Activated T-cell treated with anti-CD3 and anti-CD28 coated beads, Interleukin-2, amount 50 U/mL, for 72 hours (primary cell): ENCODE measurements around the gene TNS3. TPM values are rescaled to one million over a fixed set of nuclear protein-coding genes. Genes with fewer than 3 reads are reported as not detected.
"Not testable (repeated sequence)": the region's sequence is repeated elsewhere in the genome, so short reads cannot be mapped to it uniquely, and the experiment has no call there.

Source experiments
- ATAC-seq, 2 donors: fragments of 150-1000 bp; cut with Tn5 transposase; replicated peaks in 1 of 2; 2 replicates each; pipeline ENCODE4 v1.10.0; 2021; ENCODE audit warnings: moderate library complexity in 2 of 2, mild to moderate bottlenecking in 1 of 2
- DNase-seq, 2 donors: peaks; one replicate each; pipeline ENCODE4 v3.0.0; 2021 to 2022; ENCODE audit warnings: mixed read lengths in 1 of 2
- H3K27ac Mint-ChIP-seq: one replicate; pipeline ENCODE4 v1.8.0; 2022; ENCODE audit warnings: mild to moderate bottlenecking, moderate library complexity, mixed read lengths
- H3K27me3 Mint-ChIP-seq: one replicate; pipeline ENCODE4 v1.8.0; 2022; ENCODE audit warnings: low read depth, mixed read lengths
- H3K36me3 Mint-ChIP-seq, 2 donors: one replicate each; pipeline ENCODE4 v1.8.0; 2022; ENCODE audit warnings: mixed read lengths in 2 of 2, mild to moderate bottlenecking in 1 of 2; ENCODE audit not compliant: insufficient read depth in 2 of 2
- H3K4me1 Mint-ChIP-seq: one replicate; pipeline ENCODE4 v1.8.0; 2022; ENCODE audit warnings: low read depth, mixed read lengths
- H3K4me3 Mint-ChIP-seq, 2 donors: one replicate each; pipeline ENCODE4 v1.8.0; 2022; ENCODE audit warnings: mild to moderate bottlenecking in 2 of 2, mixed read lengths in 2 of 2, moderate library complexity in 2 of 2
- H3K9me3 Mint-ChIP-seq, 2 donors: one replicate each; pipeline ENCODE4 v1.8.0; 2022; ENCODE audit warnings: mixed read lengths in 2 of 2
- total RNA-seq, 2 donors: library from RNA; stranded (reverse); gene quantifications; one replicate each; pipeline ENCODE4 v1.2.3, GENCODE V29; 2022

Gene TNS3
- total RNA-seq, 2 donors from 2014 or later, result 0.29 to 1.2 TPM

- Mint-ChIP-seq H3K27ac (no peak overlapping the region), H3K4me3 (no peak overlapping the region), H3K9me3 (no peaks in the 10 kb centered on the region), H3K27me3 (no peaks in the 10 kb centered on the region), H3K36me3 (no peaks in the 10 kb centered on the region), H3K4me1 (no peaks in the 10 kb centered on the region)
- no peak for DNase-seq
- no peak for ATAC-seq
Observed at GRCh38 chr7:47611045-47611511, 29.2 kb upstream of the TNS3 start.

DNA sequence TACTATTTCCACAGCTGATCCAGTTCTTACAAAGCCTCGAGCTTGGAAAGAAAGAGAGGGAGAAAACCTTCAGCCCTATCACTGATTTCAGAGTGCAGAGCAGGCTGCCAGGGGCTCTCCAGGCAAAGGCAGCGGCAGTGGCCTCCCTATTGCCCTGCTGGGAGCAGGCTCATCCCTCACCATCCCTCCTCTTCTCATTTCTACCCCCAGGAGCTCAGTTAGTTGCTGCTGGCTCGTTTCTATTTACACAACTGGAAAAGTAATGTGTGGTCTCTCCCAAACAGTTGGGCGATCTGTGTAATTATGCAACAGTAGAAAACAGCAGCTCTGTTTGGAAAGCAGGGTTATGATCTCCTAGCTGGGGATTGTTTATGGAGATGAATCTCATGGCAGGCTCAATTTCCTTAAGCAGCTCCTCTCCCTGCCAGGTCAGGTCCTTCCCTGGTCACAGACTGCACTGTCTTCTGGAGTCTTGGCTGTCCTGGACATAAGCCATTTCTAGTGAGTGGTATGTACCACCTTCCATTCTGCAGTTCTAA is 28.7 kb upstream of the TNS3 start:
- no peak for DNase-seq
- Mint-ChIP-seq H3K4me1 (no peaks in the 10 kb centered on the region), H3K4me3 (no peak overlapping the region), H3K27ac (no peak overlapping the region), H3K9me3 (no peaks in the 10 kb centered on the region), H3K27me3 (no peaks in the 10 kb centered on the region), H3K36me3 (no peaks in the 10 kb centered on the region)
- ATAC-seq, result no peak

GRCh38 chr7:47609803-47610452 is 28.0 kb upstream of the TNS3 start:
- H3K36me3 Mint-ChIP-seq, result no peaks in the 10 kb centered on the region
- H3K27ac Mint-ChIP-seq, result no peak overlapping the region
- H3K4me1 Mint-ChIP-seq, result no peaks in the 10 kb centered on the region
- ATAC-seq (no peak), DNase-seq (no peak)
- H3K9me3 Mint-ChIP-seq, result no peaks in the 10 kb centered on the region
- H3K4me3 Mint-ChIP-seq, result no peak overlapping the region
- no peaks in the 10 kb centered on the region for H3K27me3 Mint-ChIP-seq

- H3K36me3 Mint-ChIP-seq, DNase-seq, H3K4me3 Mint-ChIP-seq, H3K4me1 Mint-ChIP-seq, H3K27ac Mint-ChIP-seq, H3K9me3 Mint-ChIP-seq, H3K27me3 Mint-ChIP-seq, ATAC-seq: not testable (repeated sequence)
Observed at GRCh38 chr7:47606593-47607046, 24.7 kb upstream of the TNS3 start.

DNA sequence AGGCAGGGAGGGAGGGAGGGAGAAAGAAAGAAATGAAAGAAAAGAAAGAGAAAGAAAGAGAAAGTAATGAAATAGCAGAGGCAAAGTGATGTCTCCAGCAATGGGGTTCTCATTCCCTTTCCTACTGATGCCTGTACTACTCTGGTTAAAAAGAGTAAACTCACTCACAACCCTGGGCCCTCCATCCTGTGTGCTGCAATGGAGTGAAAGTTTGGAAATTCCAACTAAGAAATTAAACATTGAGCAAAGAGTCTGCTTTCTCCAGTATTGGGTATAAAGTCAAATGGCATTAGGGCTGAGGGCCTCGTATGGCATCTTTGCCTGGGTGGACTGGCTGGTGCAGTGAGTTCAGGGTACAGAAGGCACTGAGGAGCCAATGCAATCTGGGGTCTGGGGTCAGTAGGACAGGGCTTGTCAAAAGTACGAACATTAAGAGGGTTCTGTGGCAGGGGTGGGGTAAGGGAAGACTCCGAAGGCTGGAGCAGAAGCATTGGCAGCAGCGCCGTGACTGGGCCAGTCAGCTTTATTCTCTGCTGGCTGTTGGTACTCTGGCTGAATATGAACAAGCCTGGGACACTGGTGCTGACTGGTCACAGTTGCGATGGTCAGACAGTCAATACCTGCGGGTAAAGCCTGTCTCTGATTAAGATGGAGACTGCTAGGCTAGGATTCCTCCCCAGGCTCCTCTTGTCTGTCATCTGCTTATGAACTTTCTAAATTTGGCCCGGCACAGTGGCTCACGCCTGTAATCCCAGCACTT is 24.1 kb upstream of the TNS3 start:
- no peak for DNase-seq
- H3K36me3 Mint-ChIP-seq, result no peaks in the 10 kb centered on the region
- H3K27ac Mint-ChIP-seq, result no peak overlapping the region
- no peaks in the 10 kb centered on the region for H3K9me3 Mint-ChIP-seq
- H3K27me3 Mint-ChIP-seq, result peaks cover 9% of the 10 kb centered on the region
- H3K4me3 Mint-ChIP-seq, result no peak overlapping the region
- H3K4me1 Mint-ChIP-seq, result no peaks in the 10 kb centered on the region
- no peak for ATAC-seq

DNA sequence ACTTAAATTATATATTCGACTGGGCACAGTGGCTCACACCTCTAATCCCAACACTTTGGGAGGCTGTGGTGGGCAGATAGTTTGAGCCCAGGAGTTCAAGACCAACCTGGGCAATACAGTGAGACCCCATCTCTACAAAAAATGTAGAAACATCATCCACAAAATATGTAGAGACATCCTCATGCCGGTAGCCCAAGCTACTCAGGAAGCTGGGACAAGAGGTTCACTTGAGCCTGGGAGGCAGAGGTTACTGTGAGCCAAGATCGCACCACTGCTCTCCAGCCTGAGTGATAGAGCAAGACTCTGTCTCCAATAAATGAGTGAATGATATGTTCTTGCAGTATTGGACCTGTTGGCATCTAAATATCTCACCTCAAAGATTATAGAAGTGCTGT is 22.6 kb upstream of the TNS3 start:
- Mint-ChIP-seq H3K4me1 (no peaks in the 10 kb centered on the region), H3K4me3 (no peak overlapping the region), H3K27me3 (peaks cover 9% of the 10 kb centered on the region), H3K9me3 (no peaks in the 10 kb centered on the region), H3K27ac (no peak overlapping the region), H3K36me3 (no peaks in the 10 kb centered on the region)
- ATAC-seq (no peak), DNase-seq (no peak)

GRCh38 chr7:47603514-47604255 is 21.8 kb upstream of the TNS3 start:
- not testable (repeated sequence) for H3K27ac Mint-ChIP-seq, ATAC-seq, H3K27me3 Mint-ChIP-seq, H3K36me3 Mint-ChIP-seq, H3K4me1 Mint-ChIP-seq, DNase-seq, H3K9me3 Mint-ChIP-seq, H3K4me3 Mint-ChIP-seq

DNA sequence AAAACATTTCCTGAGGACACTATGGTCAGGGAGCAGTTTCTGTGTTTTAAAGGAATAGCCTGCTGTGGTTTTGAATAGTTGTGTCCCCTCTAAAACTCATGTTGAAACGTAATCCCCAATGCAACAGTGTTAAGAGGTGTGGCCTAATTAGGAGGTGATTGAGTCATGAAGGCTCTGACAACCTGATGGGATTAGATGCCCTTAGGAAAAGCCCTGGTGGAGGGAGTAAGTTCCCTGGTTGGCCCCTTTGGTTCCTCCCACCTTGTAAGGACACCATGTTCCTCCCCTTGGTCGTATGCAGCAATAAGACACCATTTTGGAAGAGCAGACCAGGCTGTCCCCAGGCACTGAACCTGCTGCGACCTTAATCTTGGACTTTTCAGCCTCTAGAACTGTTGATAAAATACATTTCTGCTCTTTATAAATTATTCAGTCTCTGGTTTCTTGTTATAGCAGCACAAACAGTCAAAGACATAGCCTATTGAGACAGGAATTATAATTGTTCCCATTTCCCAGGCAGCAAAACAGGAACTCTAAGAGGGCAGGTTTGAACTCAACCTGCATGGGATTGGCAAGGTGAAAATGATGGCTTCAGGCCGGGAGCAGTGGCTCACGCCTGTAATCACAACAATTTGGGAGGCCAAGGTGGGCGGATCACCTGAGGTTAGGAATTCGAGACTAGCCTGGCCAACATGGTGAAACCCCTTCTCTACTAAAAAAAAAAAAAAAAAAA is 20.5 kb upstream of the TNS3 start:
- H3K4me1 Mint-ChIP-seq, result no peaks in the 10 kb centered on the region
- DNase-seq (no peak), ATAC-seq (no peak)
- H3K36me3 Mint-ChIP-seq, result peaks cover 5 to 6% of the 10 kb centered on the region in 2 donors
- peaks cover 3 to 4% of the 10 kb centered on the region in 2 donors for H3K9me3 Mint-ChIP-seq
- H3K4me3 Mint-ChIP-seq, result no peak overlapping the region
- no peak overlapping the region for H3K27ac Mint-ChIP-seq
- peaks cover 9% of the 10 kb centered on the region for H3K27me3 Mint-ChIP-seq

DNA sequence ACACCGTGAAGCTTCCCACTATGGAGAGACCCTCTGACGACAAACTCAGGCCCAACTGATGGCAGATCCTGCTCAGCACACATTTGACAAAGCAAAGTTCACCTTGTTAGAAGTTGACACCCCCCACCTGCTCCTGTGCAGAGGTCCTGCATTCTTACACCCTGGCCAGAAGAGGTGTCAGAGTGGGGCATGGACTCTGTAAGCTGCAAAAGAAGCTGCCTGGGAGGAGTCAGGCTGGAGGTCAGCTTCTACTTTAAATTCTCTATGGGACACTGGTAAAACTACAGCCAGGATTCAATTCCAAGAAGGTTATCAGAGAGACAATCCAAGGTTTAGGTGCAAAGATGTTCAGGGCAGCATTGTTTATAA is 20.0 kb upstream of the TNS3 start:
- no peak for ATAC-seq
- H3K27me3 Mint-ChIP-seq, result peaks cover 9% of the 10 kb centered on the region

GRCh38 chr7:47601119-47601880 is 19.4 kb upstream of the TNS3 start:
- Mint-ChIP-seq H3K4me1 (no peaks in the 10 kb centered on the region), H3K9me3 (peaks cover 3 to 9% of the 10 kb centered on the region in 2 donors), H3K4me3 (no peak overlapping the region), H3K27ac (no peak overlapping the region), H3K36me3 (peaks cover 8 to 9% of the 10 kb centered on the region in 2 donors), H3K27me3 (peaks cover 9% of the 10 kb centered on the region)
- no peak for DNase-seq
- ATAC-seq, result peak in 1 of 2 donors; percentile 32

More for the DNA sequence above, 20.0 kb upstream of the TNS3 start:
- Mint-ChIP-seq H3K27ac (no peak overlapping the region), H3K9me3 (peaks cover 3 to 9% of the 10 kb centered on the region in 2 donors), H3K4me1 (no peaks in the 10 kb centered on the region), H3K36me3 (peaks cover 8 to 9% of the 10 kb centered on the region in 2 donors), H3K4me3 (no peak overlapping the region)
- DNase-seq, result no peak

DNA sequence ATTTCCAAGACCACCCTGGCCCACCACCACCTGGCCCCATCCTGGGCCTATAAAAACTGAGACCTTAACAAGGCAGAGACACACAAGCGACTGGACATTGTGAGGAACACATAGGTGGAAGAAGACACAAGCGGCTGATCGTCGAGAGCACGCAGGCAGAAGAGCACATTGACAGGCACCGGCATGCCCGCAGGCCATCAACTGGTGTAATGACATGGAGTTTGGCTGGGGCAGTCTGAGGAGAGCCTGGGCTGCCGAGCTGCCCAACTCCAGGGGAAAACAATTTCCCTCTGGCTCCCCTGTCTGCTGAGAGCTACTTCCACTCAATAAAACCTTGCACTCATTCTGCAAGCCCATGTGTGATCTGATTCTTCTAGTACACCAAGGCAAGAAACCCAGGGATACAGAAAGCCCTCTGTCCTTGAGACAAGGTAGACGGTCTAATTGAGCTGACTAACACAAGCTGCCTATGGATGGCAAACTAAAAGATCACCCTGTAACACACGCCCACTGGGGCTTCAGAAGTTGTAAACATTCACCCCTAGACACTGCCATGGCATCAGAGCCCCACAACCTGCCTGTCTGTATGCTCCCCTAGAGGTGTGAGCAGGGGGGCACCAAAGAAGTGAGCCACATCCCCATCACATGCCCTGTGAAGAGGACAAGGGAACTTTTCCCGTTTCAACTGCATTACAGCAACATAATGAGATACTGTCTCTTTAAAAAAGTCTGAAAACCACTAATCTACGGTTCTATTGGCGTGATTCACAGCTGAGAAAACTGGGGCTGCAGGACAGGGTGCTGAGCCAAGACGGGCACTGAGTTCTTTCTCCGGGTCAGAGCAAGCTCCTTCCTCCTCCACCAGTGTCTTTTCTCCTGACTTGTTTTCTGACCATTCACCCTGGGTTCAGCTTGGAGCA is 18.5 kb upstream of the TNS3 start:
- H3K4me3 Mint-ChIP-seq, result no peak overlapping the region
- peaks cover 9% of the 10 kb centered on the region for H3K27me3 Mint-ChIP-seq
- H3K36me3 Mint-ChIP-seq, result peaks cover 8 to 9% of the 10 kb centered on the region in 2 donors
- DNase-seq (no peak), ATAC-seq (no peak)
- no peaks in the 10 kb centered on the region for H3K4me1 Mint-ChIP-seq
- H3K27ac Mint-ChIP-seq, result no peak overlapping the region
- peaks cover 3 to 9% of the 10 kb centered on the region in 2 donors for H3K9me3 Mint-ChIP-seq
